NOMO-1 treated with DMSO at 0.1 percent for 48 hours (cell line): ENCODE measurements around the gene CYBA.

Experiments used
- DNase-seq: peaks from one replicate; lab custom pipeline; 2025; ENCODE audit not compliant: unreplicated experiment; lab: John Stamatoyannopoulos, UW

CYBA gene

GRCh38 chr16:88647178-88648070 is 3.4 kb downstream of the CYBA start:
- DNase-seq = no peak

DNA sequence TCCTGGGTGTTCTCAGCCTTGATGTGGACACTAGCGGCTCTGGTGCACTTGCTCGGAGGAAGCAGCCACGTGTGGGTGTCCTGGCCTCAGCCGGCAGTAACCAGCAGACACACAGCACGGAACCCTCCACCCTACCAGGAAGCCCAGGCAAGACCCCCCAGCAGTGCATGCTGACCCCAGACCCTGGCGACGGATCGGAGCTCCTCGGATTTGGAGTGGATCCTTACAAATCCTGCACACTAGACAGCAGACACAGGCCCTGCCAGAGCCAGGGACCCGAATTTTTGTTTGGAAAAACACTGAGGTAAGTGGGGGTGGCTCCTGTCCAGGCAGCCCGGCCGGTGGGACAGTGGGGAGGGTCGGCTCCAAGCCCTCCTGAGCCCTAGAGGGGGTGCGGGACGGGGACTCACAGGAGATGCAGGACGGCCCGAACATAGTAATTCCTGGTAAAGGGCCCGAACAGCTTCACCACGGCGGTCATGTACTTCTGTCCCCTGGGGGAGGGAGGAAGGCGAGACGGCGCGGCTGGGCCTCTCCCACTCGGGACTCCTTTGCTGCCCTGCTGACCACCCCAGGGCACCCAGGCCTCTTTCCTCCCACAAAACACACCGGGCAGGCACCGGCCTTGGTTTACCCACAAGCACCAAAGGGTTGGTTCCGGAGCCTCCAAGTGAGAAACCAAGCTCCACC is 4.4 kb downstream of the CYBA start:
- no peak for DNase-seq

GRCh38 chr16:88645941-88646340 is 4.9 kb downstream of the CYBA start:
- no peak for DNase-seq

DNA sequence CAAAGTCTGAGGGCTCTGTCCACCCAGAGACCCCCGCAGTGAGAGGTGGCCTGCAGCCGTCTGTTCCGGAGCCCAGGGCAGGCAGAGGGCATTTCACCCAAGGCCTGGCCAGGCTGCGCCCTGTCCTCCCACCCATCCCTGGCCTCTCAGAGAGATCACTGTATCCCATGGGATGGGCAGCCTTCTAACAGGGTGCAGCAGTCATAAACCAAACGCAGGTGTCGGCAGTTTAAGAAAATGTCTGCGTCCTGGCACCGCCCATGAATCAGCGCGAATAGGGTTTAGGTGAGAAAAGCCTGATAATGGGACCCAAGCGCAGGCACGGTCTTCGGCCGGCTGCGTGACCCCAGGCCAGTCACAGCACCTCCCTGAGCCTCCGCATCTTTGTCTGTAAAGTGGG is 5.4 kb downstream of the CYBA start:
- no peak for DNase-seq

- DNase-seq = no peak
Observed at GRCh38 chr16:88643644-88643932, 7.3 kb downstream of the CYBA start.

DNA sequence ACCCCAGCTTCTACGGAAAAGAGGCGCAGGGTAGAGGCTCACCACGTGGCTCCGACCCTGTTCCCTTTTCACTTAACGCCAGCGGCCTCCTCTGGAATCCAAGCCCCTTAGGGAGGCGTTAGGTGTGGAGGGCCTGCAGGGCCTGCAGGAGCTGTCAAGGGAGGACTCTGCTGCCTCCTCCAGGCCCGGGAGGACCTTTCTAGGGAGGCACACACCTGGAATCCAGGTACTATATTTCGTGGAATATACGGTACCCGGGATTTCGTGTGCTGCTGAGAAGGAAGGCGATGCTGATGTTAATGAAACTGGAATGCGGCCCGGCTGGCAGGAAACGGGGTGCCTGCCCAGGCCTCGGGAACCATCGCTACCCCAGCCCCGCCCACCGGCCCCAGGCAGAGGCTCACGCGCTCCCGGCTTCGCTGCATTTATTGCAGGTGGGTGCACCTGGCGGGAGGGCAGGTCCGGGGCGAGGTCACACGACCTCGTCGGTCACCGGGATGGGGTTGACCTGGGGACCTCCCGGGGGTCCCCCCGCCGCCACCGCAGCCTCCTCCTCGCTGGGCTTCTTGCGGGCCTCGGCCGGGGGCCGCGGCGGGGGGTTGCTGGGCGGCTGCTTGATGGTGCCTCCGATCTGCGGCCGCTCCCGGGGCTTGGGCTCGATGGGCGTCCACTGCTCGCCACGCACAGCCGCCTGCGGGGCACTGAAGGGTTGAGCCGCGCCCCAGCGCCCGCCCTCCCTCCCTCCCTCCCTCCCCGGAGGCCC is 7.8 kb downstream of the CYBA start:
- no peak for DNase-seq

GRCh38 chr16:88640498-88641247 is 10.2 kb downstream of the CYBA start:
- DNase-seq = no peak

DNA sequence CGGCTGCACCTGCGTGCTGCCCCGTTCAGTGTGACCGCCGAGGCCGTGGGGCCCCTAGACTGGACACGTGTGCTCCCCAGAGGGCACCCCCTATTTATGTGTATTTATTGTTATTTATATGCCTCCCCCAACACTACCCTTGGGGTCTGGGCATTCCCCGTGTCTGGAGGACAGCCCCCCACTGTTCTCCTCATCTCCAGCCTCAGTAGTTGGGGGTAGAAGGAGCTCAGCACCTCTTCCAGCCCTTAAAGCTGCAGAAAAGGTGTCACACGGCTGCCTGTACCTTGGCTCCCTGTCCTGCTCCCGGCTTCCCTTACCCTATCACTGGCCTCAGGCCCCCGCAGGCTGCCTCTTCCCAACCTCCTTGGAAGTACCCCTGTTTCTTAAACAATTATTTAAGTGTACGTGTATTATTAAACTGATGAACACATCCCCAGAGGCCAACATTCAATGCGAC is 10.8 kb downstream of the CYBA start:
- no peak for DNase-seq

GRCh38 chr16:88639231-88640038 is 11.4 kb downstream of the CYBA start:
- DNase-seq = no peak

- no peak for DNase-seq
Observed at GRCh38 chr16:88638323-88639230, 12.3 kb downstream of the CYBA start, which contains the start of gene IL17C. IL17C (plus strand) TSS chr16:88638572; CDS start chr16:88638642, 70 bp downstream.

GRCh38 chr16:88636488-88637265 is 14.2 kb downstream of the CYBA start:
- DNase-seq = no peak

DNA sequence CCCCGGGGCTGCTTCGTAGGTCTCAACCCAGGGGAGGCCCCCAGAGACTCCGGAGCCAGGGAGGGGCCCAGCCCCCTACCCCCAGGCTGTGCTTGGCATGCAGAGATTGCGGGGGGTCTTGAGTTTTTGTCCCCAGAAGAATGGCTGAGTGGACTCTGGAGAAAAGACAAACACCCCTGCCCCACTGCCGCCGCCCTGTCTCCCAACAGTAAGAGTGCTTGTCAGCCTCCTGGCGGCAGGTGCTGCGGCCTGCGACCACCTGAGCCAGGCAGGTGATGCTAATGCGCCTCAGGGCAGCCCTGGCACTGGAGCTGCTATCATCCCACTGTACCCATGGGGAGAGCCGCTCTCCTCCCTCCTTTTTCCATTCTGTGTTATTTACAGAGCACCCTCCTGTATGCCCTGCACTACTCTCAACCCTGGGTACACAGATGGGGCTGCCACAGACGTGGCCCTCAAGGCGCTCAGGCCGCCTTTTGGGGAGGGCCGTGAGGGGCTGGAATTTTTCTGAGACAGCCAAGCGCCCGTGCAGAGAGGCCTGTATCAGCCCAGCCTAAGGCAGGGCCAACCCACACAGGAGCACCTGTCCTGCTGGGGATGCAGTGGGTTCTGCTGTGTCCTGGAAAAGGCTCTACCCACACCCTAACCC is 15.1 kb downstream of the CYBA start:
- DNase-seq = no peak

GRCh38 chr16:88634994-88635670 is 15.7 kb downstream of the CYBA start:
- DNase-seq = no peak

DNA sequence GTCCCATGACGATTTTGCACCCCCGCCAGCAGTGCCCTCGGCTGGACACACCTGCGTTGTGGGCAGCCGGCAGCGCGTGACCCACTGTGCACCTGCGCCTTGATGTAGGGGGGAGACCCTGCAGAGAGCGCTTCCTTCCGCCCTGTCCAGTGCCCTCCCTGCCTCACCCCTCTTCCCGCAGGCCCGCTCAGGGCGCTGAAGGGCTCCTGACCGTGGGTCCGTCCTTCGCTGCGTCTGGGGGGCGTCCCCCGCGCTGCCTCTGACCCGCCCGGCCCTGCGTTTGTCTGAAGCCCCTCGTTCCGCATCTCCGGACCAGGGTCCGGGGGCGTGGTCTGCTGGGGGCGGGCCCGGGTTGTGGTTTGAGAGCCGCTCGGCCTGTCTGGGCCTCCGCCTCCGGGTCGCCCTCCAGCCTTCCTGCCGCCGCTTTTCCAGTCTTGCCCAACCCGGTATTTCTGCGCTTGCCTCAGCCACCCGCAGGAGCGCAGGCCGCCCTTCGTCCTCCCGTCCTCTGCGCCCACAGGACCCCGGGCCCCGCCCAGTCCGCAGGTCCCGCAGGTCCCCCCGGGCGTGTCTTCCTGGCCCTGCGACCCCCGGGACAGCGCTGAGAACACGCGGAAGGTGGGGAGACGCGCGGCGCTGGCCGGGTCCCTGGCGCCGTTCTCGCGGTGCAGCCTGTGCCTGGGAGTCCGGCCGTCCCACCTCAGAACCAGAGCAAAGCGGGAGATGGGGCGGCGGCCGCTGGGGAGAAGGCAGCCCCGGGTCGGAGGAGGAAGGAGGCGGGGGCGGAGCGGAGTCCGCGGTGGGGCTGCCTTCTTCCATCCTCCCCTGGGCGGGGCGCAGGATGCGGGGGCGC is 16.5 kb downstream of the CYBA start:
- DNase-seq = peak; percentile 44

- DNase-seq = no peak
Observed at GRCh38 chr16:88633684-88634140, 17.1 kb downstream of the CYBA start.

DNA sequence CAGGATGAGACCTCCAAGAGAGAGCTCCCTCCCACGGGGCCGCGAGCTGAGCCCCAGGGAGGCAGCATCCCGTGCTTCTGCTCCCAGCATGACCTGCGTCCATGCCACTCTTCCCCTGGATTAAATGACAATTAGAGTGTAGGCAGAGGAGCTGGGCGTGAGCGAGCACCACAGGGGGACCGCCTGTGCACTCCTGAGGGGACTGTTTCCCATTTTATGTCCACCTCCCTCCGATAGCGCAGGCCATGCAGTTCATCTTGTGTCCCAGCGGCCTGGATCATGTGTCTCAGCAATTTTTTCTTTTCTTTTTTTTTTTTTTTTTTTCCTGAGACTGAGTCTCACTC is 18.3 kb downstream of the CYBA start:
- DNase-seq = no peak
